GM23338 (cell line): ENCODE results near the gene TMEM74B. TPM values are rescaled to one million over a fixed set of nuclear protein-coding genes. Genes with fewer than 3 reads are reported as not detected.

Experiments
- ATAC-seq: fragments of 200-7000 bp; cut with Tn5 transposase; 3 replicates; pipeline ENCODE4 v1.9.1; 2020
- DNase-seq: peaks from one replicate; pipeline ENCODE4 v3.0.0-alpha.2; 2015; ENCODE audit warnings: low spot score
- H2AFZ ChIP-seq: fragments of 200-600 bp; sonication (generic); 2 replicates; pipeline ENCODE4 v1.8.0; 2016; ENCODE audit warnings: antibody characterized with exemption, mild to moderate bottlenecking, moderate library complexity
- H3F3A ChIP-seq: fragments of 200-600 bp; sonication (generic); replicated peaks from 2 replicates; pipeline ENCODE4 v1.8.0; 2017; ENCODE audit warnings: antibody characterized with exemption, mixed run types, low read depth
- H3K27ac ChIP-seq: fragments of 200-600 bp; sonication (generic); 2 replicates; pipeline ENCODE4 v1.6.1; 2016; ENCODE audit warnings: low read depth
- H3K27me3 ChIP-seq: fragments of 200-600 bp; sonication (generic); 2 replicates; pipeline ENCODE4 v1.8.0; 2016; ENCODE audit warnings: mild to moderate bottlenecking, mixed run types, moderate library complexity; ENCODE audit not compliant: insufficient read depth
- H3K36me3 ChIP-seq: fragments of 200-600 bp; sonication (generic); 2 replicates; pipeline ENCODE4 v1.8.0; 2016; ENCODE audit warnings: mild to moderate bottlenecking; ENCODE audit not compliant: insufficient read depth
- H3K4me1 ChIP-seq: fragments of 200-600 bp; sonication (generic); 2 replicates; pipeline ENCODE4 v1.8.0; 2016; ENCODE audit warnings: mild to moderate bottlenecking, moderate library complexity; ENCODE audit not compliant: insufficient read depth
- H3K4me2 ChIP-seq: fragments of 200-600 bp; sonication (generic); 2 replicates; pipeline ENCODE4 v1.7.1; 2017; ENCODE audit warnings: mixed run types
- H3K4me3 ChIP-seq: fragments of 200-600 bp; sonication (generic); 2 replicates; pipeline ENCODE4 v1.6.1; 2016; ENCODE audit warnings: mixed run types
- H3K79me2 ChIP-seq: fragments of 200-600 bp; sonication (generic); replicated peaks from 2 replicates; pipeline ENCODE4 v1.8.0; 2017; ENCODE audit warnings: mild to moderate bottlenecking; ENCODE audit not compliant: insufficient read depth
- H3K9me2 ChIP-seq: fragments of 200-600 bp; sonication (generic); 2 replicates; pipeline ENCODE4 v1.8.0; 2017; ENCODE audit not compliant: insufficient read depth
- H4K20me1 ChIP-seq: fragments of 200-600 bp; sonication (generic); replicated peaks from 2 replicates; pipeline ENCODE4 v1.8.0; 2017; ENCODE audit warnings: mild to moderate bottlenecking; ENCODE audit not compliant: insufficient read depth
- H3K27ac Mint-ChIP-seq: 2 replicates; pipeline ENCODE4 v1.8.0; 2020; ENCODE audit warnings: inconsistent platforms, mild to moderate bottlenecking, moderate library complexity, mixed read lengths
- H3K27me3 Mint-ChIP-seq: 3 replicates; pipeline ENCODE4 v1.8.0; 2022; ENCODE audit warnings: low read depth, mild to moderate bottlenecking, moderate library complexity, mixed read lengths, inconsistent platforms; ENCODE audit not compliant: insufficient read depth, poor library complexity
- H3K36me3 Mint-ChIP-seq: 3 replicates; pipeline ENCODE4 v1.8.0; 2021; ENCODE audit warnings: low read depth, mild to moderate bottlenecking, inconsistent platforms, moderate library complexity, mixed read lengths
- H3K4me1 Mint-ChIP-seq: 3 replicates; pipeline ENCODE4 v1.8.0; 2020; ENCODE audit warnings: mild to moderate bottlenecking, inconsistent platforms, mixed read lengths
- H3K4me3 Mint-ChIP-seq: 3 replicates; pipeline ENCODE4 v1.8.0; 2021; ENCODE audit warnings: moderate library complexity, mild to moderate bottlenecking, inconsistent platforms, mixed read lengths
- H3K9me3 Mint-ChIP-seq: 3 replicates; pipeline ENCODE4 v1.8.0; 2020; ENCODE audit warnings: moderate library complexity, mild to moderate bottlenecking, inconsistent platforms, mixed read lengths
- polyA plus RNA-seq: library from polyadenylated mRNA; unstranded; fragments of >200 nt; fragmentation: Nextera tagmentation; extraction: Ambion mirVana; gene quantifications from 2 replicates; pipeline ENCODE4 v1.2.1, GENCODE V29; 2016
- total RNA-seq: library from RNA; depleted of rRNA; stranded (reverse); fragments of >200 nt; shearing (Covaris generic); gene quantifications from 2 replicates; pipeline ENCODE4 v1.2.3, GENCODE V29; 2014
- TF ChIP-seq, protein P1 (sequence below): IDR thresholded peaks from one replicate; pipeline ENCODE4 v1.6.1; 2018; ENCODE audit warnings: antibody characterized with exemption; ENCODE audit not compliant: unreplicated experiment
- TF ChIP-seq, protein P2 (sequence below), 2 experiments: fragments of 200-600 bp in 1 of 2; sonication (generic) in 1 of 2; conservative IDR thresholded peaks; 2 replicates each; pipeline versions ENCODE4 v1.5.1 to v1.6.1; 2016 to 2017; ENCODE audit warnings: antibody characterized with exemption in 2 of 2, low read depth in 2 of 2, mild to moderate bottlenecking in 2 of 2, moderate library complexity in 1 of 2
- TF ChIP-seq, protein P3 (sequence below): IDR thresholded peaks from 2 replicates; pipeline ENCODE4 v1.6.1; 2016; ENCODE audit warnings: antibody characterized with exemption

TMEM74B gene
- total and polyA plus RNA-seq, 2 experiments from 2014 or later = 1.0 to 4.8 TPM

DNA sequence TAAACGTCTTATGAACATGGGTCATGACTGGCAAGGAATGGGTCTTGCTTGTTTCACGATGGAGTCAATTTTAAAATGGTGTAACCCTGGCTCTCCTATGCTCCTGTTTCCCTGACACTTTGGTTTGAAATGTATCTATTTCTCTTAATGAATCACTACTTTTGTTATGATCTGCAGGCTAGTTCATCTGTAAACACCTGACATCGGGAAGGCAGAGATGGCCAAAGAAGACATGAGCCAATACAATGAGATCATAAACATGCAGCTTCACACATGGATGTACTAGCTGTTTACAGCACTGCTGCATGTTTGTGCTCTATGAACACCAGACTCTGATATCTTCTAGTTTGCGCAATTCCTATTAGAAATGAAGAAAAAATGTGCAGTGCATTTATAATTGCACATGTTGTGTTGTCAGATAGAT, 30.1 kb upstream of the TMEM74B start (continued):
- TF ChIP-seq, protein P1, sequence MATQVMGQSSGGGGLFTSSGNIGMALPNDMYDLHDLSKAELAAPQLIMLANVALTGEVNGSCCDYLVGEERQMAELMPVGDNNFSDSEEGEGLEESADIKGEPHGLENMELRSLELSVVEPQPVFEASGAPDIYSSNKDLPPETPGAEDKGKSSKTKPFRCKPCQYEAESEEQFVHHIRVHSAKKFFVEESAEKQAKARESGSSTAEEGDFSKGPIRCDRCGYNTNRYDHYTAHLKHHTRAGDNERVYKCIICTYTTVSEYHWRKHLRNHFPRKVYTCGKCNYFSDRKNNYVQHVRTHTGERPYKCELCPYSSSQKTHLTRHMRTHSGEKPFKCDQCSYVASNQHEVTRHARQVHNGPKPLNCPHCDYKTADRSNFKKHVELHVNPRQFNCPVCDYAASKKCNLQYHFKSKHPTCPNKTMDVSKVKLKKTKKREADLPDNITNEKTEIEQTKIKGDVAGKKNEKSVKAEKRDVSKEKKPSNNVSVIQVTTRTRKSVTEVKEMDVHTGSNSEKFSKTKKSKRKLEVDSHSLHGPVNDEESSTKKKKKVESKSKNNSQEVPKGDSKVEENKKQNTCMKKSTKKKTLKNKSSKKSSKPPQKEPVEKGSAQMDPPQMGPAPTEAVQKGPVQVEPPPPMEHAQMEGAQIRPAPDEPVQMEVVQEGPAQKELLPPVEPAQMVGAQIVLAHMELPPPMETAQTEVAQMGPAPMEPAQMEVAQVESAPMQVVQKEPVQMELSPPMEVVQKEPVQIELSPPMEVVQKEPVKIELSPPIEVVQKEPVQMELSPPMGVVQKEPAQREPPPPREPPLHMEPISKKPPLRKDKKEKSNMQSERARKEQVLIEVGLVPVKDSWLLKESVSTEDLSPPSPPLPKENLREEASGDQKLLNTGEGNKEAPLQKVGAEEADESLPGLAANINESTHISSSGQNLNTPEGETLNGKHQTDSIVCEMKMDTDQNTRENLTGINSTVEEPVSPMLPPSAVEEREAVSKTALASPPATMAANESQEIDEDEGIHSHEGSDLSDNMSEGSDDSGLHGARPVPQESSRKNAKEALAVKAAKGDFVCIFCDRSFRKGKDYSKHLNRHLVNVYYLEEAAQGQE = no peak

DNA sequence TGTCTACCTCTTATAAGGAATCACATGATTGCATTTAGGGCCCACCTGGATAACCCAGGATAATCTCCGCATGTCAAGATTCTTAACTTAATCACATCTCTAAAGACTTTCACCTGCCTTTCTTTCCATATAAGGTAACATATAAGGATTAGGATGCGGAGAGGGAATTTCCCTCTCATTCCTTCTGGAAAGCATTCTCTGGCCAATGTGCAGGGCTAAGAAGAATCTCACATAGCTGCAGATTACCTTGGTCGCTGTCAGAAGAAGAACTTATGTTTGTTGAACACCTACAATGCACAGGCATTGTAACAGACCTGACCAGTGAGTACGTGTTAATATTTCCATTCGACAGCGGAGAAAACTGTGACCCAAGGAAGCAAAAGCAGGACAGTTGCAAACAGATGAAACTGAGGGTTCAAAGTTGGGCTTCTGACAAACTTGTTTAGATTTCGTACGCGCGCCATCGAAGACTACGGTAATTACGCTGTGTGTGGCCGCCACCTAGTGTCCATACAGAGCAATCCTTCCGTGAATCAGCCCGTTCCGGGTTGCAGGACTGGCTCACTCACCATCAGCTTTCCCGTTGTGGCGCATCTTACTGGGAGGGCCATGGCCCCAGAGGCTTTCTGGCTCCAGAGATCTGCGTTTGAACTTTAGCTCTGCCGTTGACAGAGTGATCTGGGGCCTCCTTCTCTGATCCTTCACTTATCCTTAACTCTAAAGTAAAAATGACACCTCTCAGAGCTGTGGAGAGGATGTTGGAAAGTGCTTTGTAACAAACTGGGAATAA, 28.0 kb upstream of the TMEM74B start:
- Mint-ChIP-seq H3K4me3 (no peak overlapping the region; the same call in 2 of the 3 replicates), H3K27ac (no peak overlapping the region), H3K36me3 (no peaks in the 10 kb centered on the region; the same call in 2 of the 3 replicates), H3K27me3 (no peaks in the 10 kb centered on the region), H3K4me1 (peaks cover 24% of the 10 kb centered on the region), H3K9me3 (peaks cover 16% of the 10 kb centered on the region; the same call in 2 of the 3 replicates)
- Histone ChIP-seq H3K79me2 (no peaks in the 10 kb centered on the region), H3K27me3 (no peaks in the 10 kb centered on the region), H3K27ac (no peak overlapping the region), H3K36me3 (no peaks in the 10 kb centered on the region), H4K20me1 (no peaks in the 10 kb centered on the region; the same call in 1 of the 2 replicates), H3K9me2 (no peaks in the 10 kb centered on the region), H2AFZ (peak overlapping the region; percentile 84), H3F3A (no peaks in the 10 kb centered on the region), H3K4me3 (no peak overlapping the region; the same call in 1 of the 2 replicates), H3K4me1 (peaks cover 16% of the 10 kb centered on the region), H3K4me2 (peak overlapping the region; percentile 53; the same call in 1 of the 2 replicates)
- TF ChIP-seq, protein P2, sequence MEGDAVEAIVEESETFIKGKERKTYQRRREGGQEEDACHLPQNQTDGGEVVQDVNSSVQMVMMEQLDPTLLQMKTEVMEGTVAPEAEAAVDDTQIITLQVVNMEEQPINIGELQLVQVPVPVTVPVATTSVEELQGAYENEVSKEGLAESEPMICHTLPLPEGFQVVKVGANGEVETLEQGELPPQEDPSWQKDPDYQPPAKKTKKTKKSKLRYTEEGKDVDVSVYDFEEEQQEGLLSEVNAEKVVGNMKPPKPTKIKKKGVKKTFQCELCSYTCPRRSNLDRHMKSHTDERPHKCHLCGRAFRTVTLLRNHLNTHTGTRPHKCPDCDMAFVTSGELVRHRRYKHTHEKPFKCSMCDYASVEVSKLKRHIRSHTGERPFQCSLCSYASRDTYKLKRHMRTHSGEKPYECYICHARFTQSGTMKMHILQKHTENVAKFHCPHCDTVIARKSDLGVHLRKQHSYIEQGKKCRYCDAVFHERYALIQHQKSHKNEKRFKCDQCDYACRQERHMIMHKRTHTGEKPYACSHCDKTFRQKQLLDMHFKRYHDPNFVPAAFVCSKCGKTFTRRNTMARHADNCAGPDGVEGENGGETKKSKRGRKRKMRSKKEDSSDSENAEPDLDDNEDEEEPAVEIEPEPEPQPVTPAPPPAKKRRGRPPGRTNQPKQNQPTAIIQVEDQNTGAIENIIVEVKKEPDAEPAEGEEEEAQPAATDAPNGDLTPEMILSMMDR (conservative IDR thresholded peaks at IDR 0.05; ENCODE audit: low read depth in 2 of 2) = peak; percentile 74 to 94
- TF ChIP-seq, protein P3, sequence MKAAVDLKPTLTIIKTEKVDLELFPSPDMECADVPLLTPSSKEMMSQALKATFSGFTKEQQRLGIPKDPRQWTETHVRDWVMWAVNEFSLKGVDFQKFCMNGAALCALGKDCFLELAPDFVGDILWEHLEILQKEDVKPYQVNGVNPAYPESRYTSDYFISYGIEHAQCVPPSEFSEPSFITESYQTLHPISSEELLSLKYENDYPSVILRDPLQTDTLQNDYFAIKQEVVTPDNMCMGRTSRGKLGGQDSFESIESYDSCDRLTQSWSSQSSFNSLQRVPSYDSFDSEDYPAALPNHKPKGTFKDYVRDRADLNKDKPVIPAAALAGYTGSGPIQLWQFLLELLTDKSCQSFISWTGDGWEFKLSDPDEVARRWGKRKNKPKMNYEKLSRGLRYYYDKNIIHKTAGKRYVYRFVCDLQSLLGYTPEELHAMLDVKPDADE = no peak
- ATAC-seq = peak; percentile 96
- DNase-seq = peak; percentile 95

DNA sequence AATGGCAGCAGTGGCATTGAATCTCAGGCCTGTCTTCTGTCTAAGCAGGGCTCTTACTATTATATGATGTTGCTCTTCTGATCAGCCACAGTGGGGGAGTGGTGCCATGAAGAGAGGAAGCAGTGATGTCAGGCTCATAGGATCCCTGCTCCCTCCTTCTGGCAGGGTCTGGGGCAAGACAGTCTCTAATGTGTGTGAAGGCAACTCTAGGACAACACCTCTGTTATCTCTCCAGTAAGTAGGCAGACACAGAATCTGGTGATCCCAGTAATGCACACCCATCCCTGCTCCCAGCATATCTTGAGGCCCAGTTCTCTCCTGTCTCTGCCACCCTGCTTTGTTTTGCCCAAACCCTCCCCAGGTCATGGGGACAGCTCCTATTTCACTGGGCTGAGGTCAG, 27.2 kb upstream of the TMEM74B start:
- Histone ChIP-seq H3K36me3 (no peaks in the 10 kb centered on the region), H3K27ac (no peak overlapping the region), H4K20me1 (no peaks in the 10 kb centered on the region; the same call in 1 of the 2 replicates), H3K9me2 (no peaks in the 10 kb centered on the region), H3K27me3 (no peaks in the 10 kb centered on the region), H3F3A (no peaks in the 10 kb centered on the region), H3K79me2 (no peaks in the 10 kb centered on the region), H2AFZ (0 out of 2 replicates have a peak overlapping the region, but pooled peaks have one; percentile 77), H3K4me3 (no peak overlapping the region), H3K4me1 (peaks cover 16% of the 10 kb centered on the region), H3K4me2 (no peak overlapping the region)
- peaks cover 9% of the 10 kb centered on the region; the same call in 2 of the 3 replicates for H3K9me3 Mint-ChIP-seq
- ATAC-seq (no peak), DNase-seq (no peak)
- no peak overlapping the region; the same call in 1 of the 2 replicates for H3K27ac Mint-ChIP-seq
- H3K27me3 Mint-ChIP-seq = no peaks in the 10 kb centered on the region
- H3K4me1 Mint-ChIP-seq = peaks cover 24% of the 10 kb centered on the region
- H3K36me3 Mint-ChIP-seq = no peaks in the 10 kb centered on the region; the same call in 2 of the 3 replicates
- H3K4me3 Mint-ChIP-seq = no peak overlapping the region
- TF ChIP-seq, protein P1 = no peak
